H9 (cell line): ENCODE measurements around the gene CYP27A1. TPM values are rescaled to one million over a fixed set of nuclear protein-coding genes. Genes with fewer than 3 reads are reported as not detected.

ENCODE experiments used
- DNase-seq: peaks from one replicate; pipeline ENCODE4 v3.0.0-alpha.2; 2017
- H2AFZ ChIP-seq: one replicate; pipeline ENCODE4 v1.6.1; 2013; ENCODE audit warnings: mild to moderate bottlenecking, low read length, control low read depth, moderate library complexity
- H2AK5ac ChIP-seq: 2 replicates; pipeline ENCODE4 v1.6.1; 2013; ENCODE audit warnings: low read length, control low read depth, mixed read lengths; ENCODE audit not compliant: insufficient read length
- H2BK120ac ChIP-seq: one replicate; pipeline ENCODE4 v1.6.1; 2013; ENCODE audit warnings: low read depth, mild to moderate bottlenecking, low read length, control low read depth, inconsistent platforms; ENCODE audit not compliant: poor library complexity, severe bottlenecking
- H2BK12ac ChIP-seq: 2 replicates; pipeline ENCODE4 v1.6.1; 2013; ENCODE audit warnings: low read length, control low read depth, mixed read lengths, low read depth; ENCODE audit not compliant: insufficient read length
- H2BK15ac ChIP-seq: 2 replicates; pipeline ENCODE4 v1.6.1; 2013; ENCODE audit warnings: low read depth, low read length, control low read depth
- H2BK20ac ChIP-seq: one replicate; pipeline ENCODE4 v1.6.1; 2013; ENCODE audit warnings: low read depth, mild to moderate bottlenecking, low read length, control low read depth, inconsistent platforms; ENCODE audit not compliant: poor library complexity, severe bottlenecking
- H2BK5ac ChIP-seq: 2 replicates; pipeline ENCODE4 v1.6.1; 2013; ENCODE audit warnings: low read length, control low read depth, mixed read lengths; ENCODE audit not compliant: insufficient read length
- H3K14ac ChIP-seq: 2 replicates; pipeline ENCODE4 v1.6.1; 2013; ENCODE audit warnings: low read length, control low read depth; ENCODE audit not compliant: insufficient read depth
- H3K18ac ChIP-seq: 2 replicates; pipeline ENCODE4 v1.6.1; 2013; ENCODE audit warnings: low read depth, mild to moderate bottlenecking, mixed read lengths, low read length, control low read depth; ENCODE audit not compliant: insufficient read length
- H3K23ac ChIP-seq: 2 replicates; pipeline ENCODE4 v1.6.1; 2013; ENCODE audit warnings: low read length, control low read depth, mixed read lengths, low read depth; ENCODE audit not compliant: insufficient read length
- H3K23me2 ChIP-seq: 2 replicates; pipeline ENCODE4 v1.6.1; 2013; ENCODE audit warnings: low read depth, mild to moderate bottlenecking, mixed read lengths, low read length, control low read depth; ENCODE audit not compliant: insufficient read length, poor library complexity, severe bottlenecking
- H3K27ac ChIP-seq: 2 replicates; pipeline ENCODE4 v1.5.1; 2013; ENCODE audit warnings: low read length, control low read depth, mixed read lengths, low read depth; ENCODE audit not compliant: insufficient read length
- H3K27me3 ChIP-seq: 2 replicates; pipeline ENCODE4 v1.6.1; 2013; ENCODE audit warnings: low read length, control low read depth, inconsistent platforms; ENCODE audit not compliant: insufficient read depth
- H3K4ac ChIP-seq: 2 replicates; pipeline ENCODE4 v1.6.1; 2013; ENCODE audit warnings: low read depth, mild to moderate bottlenecking, control low read depth, inconsistent platforms, low read length, moderate library complexity
- H3K4me1 ChIP-seq: 2 replicates; pipeline ENCODE4 v1.6.1; 2013; ENCODE audit warnings: low read length, control low read depth, inconsistent platforms; ENCODE audit not compliant: insufficient read depth
- H3K4me2 ChIP-seq: 2 replicates; pipeline ENCODE4 v1.6.1; 2013; ENCODE audit warnings: low read length, control low read depth, mixed read lengths; ENCODE audit not compliant: insufficient read length, insufficient read depth
- H3K56ac ChIP-seq: 2 replicates; pipeline ENCODE4 v1.6.1; 2013; ENCODE audit warnings: low read depth, mild to moderate bottlenecking, mixed read lengths, low read length, control low read depth; ENCODE audit not compliant: insufficient read length
- H3K79me1 ChIP-seq: 2 replicates; pipeline ENCODE4 v1.6.1; 2013; ENCODE audit warnings: low read depth, mild to moderate bottlenecking, moderate library complexity, low read length, control low read depth, inconsistent platforms; ENCODE audit not compliant: insufficient read depth, poor library complexity, severe bottlenecking
- H3K79me2 ChIP-seq: 2 replicates; pipeline ENCODE4 v1.6.1; 2013; ENCODE audit warnings: low read length, control low read depth, inconsistent platforms; ENCODE audit not compliant: insufficient read depth
- H3K9ac ChIP-seq: 2 replicates; pipeline ENCODE4 v1.6.1; 2013; ENCODE audit warnings: low read length, control low read depth, mixed read lengths; ENCODE audit not compliant: insufficient read length; ENCODE audit errors: extremely low read depth
- H3K9me3 ChIP-seq: one replicate; pipeline ENCODE4 v1.6.1; 2013; ENCODE audit warnings: low read depth, low read length, inconsistent platforms; ENCODE audit not compliant: control insufficient read depth
- H3T11ph ChIP-seq: one replicate; pipeline ENCODE4 v1.6.1; 2013; ENCODE audit warnings: mild to moderate bottlenecking, low read length, control low read depth, inconsistent platforms
- H4K20me1 ChIP-seq: one replicate; pipeline ENCODE4 v1.6.1; 2013; ENCODE audit not compliant: control insufficient read depth, insufficient read length, insufficient read depth
- H4K5ac ChIP-seq: 2 replicates; pipeline ENCODE4 v1.6.1; 2013; ENCODE audit warnings: low read depth, mild to moderate bottlenecking, mixed read lengths, low read length, control low read depth; ENCODE audit not compliant: insufficient read length
- H4K8ac ChIP-seq: replicated peaks from 2 replicates; pipeline ENCODE4 v1.6.1; 2013; ENCODE audit warnings: low read length, control low read depth, mixed read lengths, low read depth; ENCODE audit not compliant: insufficient read length
- H4K91ac ChIP-seq: 2 replicates; pipeline ENCODE4 v1.6.1; 2013; ENCODE audit warnings: low read depth, mild to moderate bottlenecking, moderate library complexity, mixed read lengths, low read length, control low read depth; ENCODE audit not compliant: insufficient read length
- H3K27ac Mint-ChIP-seq, 3 experiments: 2 replicates in 2 of 3; 3 replicates in 1 of 3; pipeline ENCODE4 v1.8.0; 2020 to 2021; ENCODE audit warnings: mixed read lengths in 3 of 3, mild to moderate bottlenecking in 1 of 3, moderate library complexity in 1 of 3
- H3K27me3 Mint-ChIP-seq: 2 replicates; pipeline ENCODE4 v1.8.0; 2021; ENCODE audit warnings: low read depth, mild to moderate bottlenecking, moderate library complexity, mixed read lengths
- H3K36me3 Mint-ChIP-seq, 3 experiments: 2 replicates in 2 of 3; 3 replicates in 1 of 3; pipeline ENCODE4 v1.8.0; 2020 to 2021; ENCODE audit warnings: low read depth in 3 of 3, mixed read lengths in 3 of 3; ENCODE audit not compliant: insufficient read depth in 1 of 3
- H3K4me1 Mint-ChIP-seq, 2 experiments: 2 replicates each; pipeline ENCODE4 v1.8.0; 2020; ENCODE audit warnings: mixed read lengths in 2 of 2
- H3K4me3 Mint-ChIP-seq, 2 experiments: 2 replicates in 1 of 2; 3 replicates in 1 of 2; pipeline ENCODE4 v1.8.0; 2020 to 2021; ENCODE audit warnings: mild to moderate bottlenecking in 2 of 2, mixed read lengths in 2 of 2, moderate library complexity in 1 of 2
- H3K9me3 Mint-ChIP-seq, 2 experiments: 2 replicates in 1 of 2; 3 replicates in 1 of 2; pipeline ENCODE4 v1.8.0; 2020; ENCODE audit warnings: mild to moderate bottlenecking in 2 of 2, mixed read lengths in 2 of 2, moderate library complexity in 1 of 2
- CTCF ChIP-seq: fragments of 200-600 bp; sonication (generic); conservative IDR thresholded peaks from 3 replicates; pipeline ENCODE4 v1.8.0; 2021; ENCODE audit warnings: antibody characterized with exemption, mild to moderate bottlenecking
- WGBS: extraction: QIAGEN DNeasy Blood & Tissue Kit; methylation state at CpG from one replicate; pipeline ENCODE4 v1.1.7; 2013; ENCODE audit warnings: missing lambda C conversion rate, low lambda C conversion rate, mixed read lengths; ENCODE audit not compliant: insufficient read length; ENCODE audit errors: extremely low coverage; 5-methylcytosine and 5-hydroxymethylcytosine counted together
- total RNA-seq: library from RNA; stranded (reverse); gene quantifications from 2 replicates; pipeline ENCODE4 v1.2.1, GENCODE V29; 2021

The CYP27A1 gene
- total RNA-seq, 1 experiment from 2014 or later: 3.1 TPM

- no peaks in the 10 kb centered on the region for H3K9me3 ChIP-seq
- H3K4me1 ChIP-seq: peaks cover 11% of the 10 kb centered on the region
- DNase-seq: no peak
- Mint-ChIP-seq H3K27me3 (no peaks in the 10 kb centered on the region), H3K27ac (peak overlapping the region in 2 of 3 experiments; percentile 90 to 92; a peak in 4 of 7 replicates), H3K9me3 (peaks cover 2 to 5% of the 10 kb centered on the region in 2 experiments), H3K36me3 (peaks cover 13 to 40% (median 21%) of the 10 kb centered on the region in 3 experiments), H3K4me3 (no peak overlapping the region), H3K4me1 (peaks cover 22 to 27% of the 10 kb centered on the region in 2 experiments)
- H2AFZ ChIP-seq: no peak overlapping the region
- H4K8ac ChIP-seq: no peak overlapping the region
- no peak overlapping the region for H3K18ac ChIP-seq
- H3K56ac ChIP-seq: no peak overlapping the region
- H4K91ac ChIP-seq: no peak overlapping the region
- no peak overlapping the region for H2BK5ac ChIP-seq
- no peak overlapping the region for H2AK5ac ChIP-seq
- no CpG with 5 or more reads among the region's 2 CpGs for WGBS
- no peak for TF ChIP-seq CTCF
- no peaks in the 10 kb centered on the region for H3K23me2 ChIP-seq
- H4K5ac ChIP-seq: no peak overlapping the region
- H3K79me2 ChIP-seq: peaks cover 17% of the 10 kb centered on the region; the same call in 1 of the 2 replicates
- no peak overlapping the region for H3K27ac ChIP-seq
- H2BK15ac ChIP-seq: no peak overlapping the region
- no peak overlapping the region for H3K9ac ChIP-seq
- no peak overlapping the region for H3T11ph ChIP-seq
- H4K20me1 ChIP-seq: no peaks in the 10 kb centered on the region
- H2BK20ac ChIP-seq: no peak overlapping the region
- H3K4me2 ChIP-seq: no peak overlapping the region
- no peak overlapping the region for H3K4ac ChIP-seq
- peaks cover 6% of the 10 kb centered on the region for H3K79me1 ChIP-seq
- H3K27me3 ChIP-seq: no peaks in the 10 kb centered on the region
- H3K23ac ChIP-seq: no peak overlapping the region
- no peak overlapping the region for H2BK120ac ChIP-seq
- H2BK12ac ChIP-seq: no peak overlapping the region
- H3K14ac ChIP-seq: no peak overlapping the region
Measured at GRCh38 chr2:218732761-218733158, 49.2 kb upstream of the CYP27A1 start.
